Keratinocyte (primary cell): ENCODE data around the gene PTPRN2.
"Not testable (repeated sequence)": the region's sequence is repeated elsewhere in the genome, so short reads cannot be mapped to it uniquely, and the experiment has no call there.

ENCODE experiments used
- EZH2 ChIP-seq: IDR thresholded peaks from one replicate; pipeline ENCODE4 v1.6.1; 2012; ENCODE audit warnings: inconsistent platforms, mild to moderate bottlenecking, low read length, moderate library complexity
- TF ChIP-seq, protein P1 (sequence below), 3 experiments: IDR thresholded peaks in 1 of 3; conservative IDR thresholded peaks in 1 of 3; optimal IDR thresholded peaks in 1 of 3; 2 replicates in 2 of 3; 3 replicates in 1 of 3; pipeline versions ENCODE3 to v1.5.1; 2011; ENCODE audit warnings: low read length in 3 of 3, mild to moderate bottlenecking in 3 of 3, moderate library complexity in 2 of 3, control low read depth in 1 of 3, inconsistent platforms in 1 of 3; ENCODE audit not compliant: insufficient read depth in 2 of 3; ENCODE audit errors: extremely low read depth in 1 of 3

DNA sequence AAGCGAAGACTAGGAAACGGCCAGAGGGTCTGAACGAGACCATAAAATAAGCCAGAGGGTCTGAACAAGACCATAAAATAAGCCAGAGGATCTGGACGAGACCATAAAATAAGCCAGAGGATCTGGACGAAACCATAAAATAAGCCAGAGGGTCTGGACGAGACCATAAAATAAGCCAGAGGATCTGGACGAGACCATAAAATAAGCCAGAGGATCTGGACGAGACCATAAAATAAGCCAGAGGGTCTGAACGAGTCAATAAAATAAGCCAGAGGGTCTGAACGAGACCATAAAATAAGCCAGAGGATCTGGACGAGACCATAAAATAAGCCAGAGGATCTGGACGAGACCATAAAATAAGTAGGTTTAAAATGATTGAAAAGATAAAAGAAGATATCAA lies 692.5 kb downstream of the PTPRN2 start:
- TF ChIP-seq, protein P1, sequence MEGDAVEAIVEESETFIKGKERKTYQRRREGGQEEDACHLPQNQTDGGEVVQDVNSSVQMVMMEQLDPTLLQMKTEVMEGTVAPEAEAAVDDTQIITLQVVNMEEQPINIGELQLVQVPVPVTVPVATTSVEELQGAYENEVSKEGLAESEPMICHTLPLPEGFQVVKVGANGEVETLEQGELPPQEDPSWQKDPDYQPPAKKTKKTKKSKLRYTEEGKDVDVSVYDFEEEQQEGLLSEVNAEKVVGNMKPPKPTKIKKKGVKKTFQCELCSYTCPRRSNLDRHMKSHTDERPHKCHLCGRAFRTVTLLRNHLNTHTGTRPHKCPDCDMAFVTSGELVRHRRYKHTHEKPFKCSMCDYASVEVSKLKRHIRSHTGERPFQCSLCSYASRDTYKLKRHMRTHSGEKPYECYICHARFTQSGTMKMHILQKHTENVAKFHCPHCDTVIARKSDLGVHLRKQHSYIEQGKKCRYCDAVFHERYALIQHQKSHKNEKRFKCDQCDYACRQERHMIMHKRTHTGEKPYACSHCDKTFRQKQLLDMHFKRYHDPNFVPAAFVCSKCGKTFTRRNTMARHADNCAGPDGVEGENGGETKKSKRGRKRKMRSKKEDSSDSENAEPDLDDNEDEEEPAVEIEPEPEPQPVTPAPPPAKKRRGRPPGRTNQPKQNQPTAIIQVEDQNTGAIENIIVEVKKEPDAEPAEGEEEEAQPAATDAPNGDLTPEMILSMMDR (optimal IDR thresholded peaks at IDR 0.05 in 1 of 3, IDR thresholded peaks at IDR 0.05 in 1 of 3, conservative IDR thresholded peaks at IDR 0.05 in 1 of 3; ENCODE audit: extremely low read depth in 1 of 3, insufficient read depth in 2 of 3, low read length in 3 of 3): not testable (repeated sequence)
- not testable (repeated sequence) for TF ChIP-seq EZH2
